HL-60 (cell line): ENCODE measurements around the gene PLXDC2.

Source experiments
- DNase-seq, 2 experiments: peaks; one replicate each; pipeline ENCODE4 v3.0.0-alpha.2; 2010 to 2020; ENCODE audit warnings: low read depth in 1 of 2, low spot score in 1 of 2
- H3K27ac ChIP-seq: fragments of 250-450 bp; sonication (Bioruptor Pico); replicated peaks from 2 replicates; pipeline ENCODE4 v1.5.1; 2020; ENCODE audit warnings: mild to moderate bottlenecking, moderate library complexity
- H3K27me3 ChIP-seq: fragments of 250-450 bp; sonication (Bioruptor Pico); 2 replicates; pipeline ENCODE4 v1.5.1; 2021; ENCODE audit warnings: mild to moderate bottlenecking, moderate library complexity; ENCODE audit not compliant: insufficient read depth, poor library complexity, severe bottlenecking
- H3K4me3 ChIP-seq: replicated peaks from 2 replicates; pipeline ENCODE4 v1.5.1; 2011; ENCODE audit warnings: mild to moderate bottlenecking, control low read depth, low read length; ENCODE audit not compliant: insufficient read depth
- GABPA ChIP-seq: IDR thresholded peaks from 2 replicates; pipeline ENCODE4 v1.6.1; 2012; ENCODE audit warnings: low read depth
- POLR2AphosphoS5 ChIP-seq: IDR thresholded peaks from 2 replicates; pipeline ENCODE4 v1.6.1; 2012; ENCODE audit warnings: low read depth
- SPI1 ChIP-seq: IDR thresholded peaks from 2 replicates; pipeline ENCODE4 v1.6.1; 2012; ENCODE audit warnings: low read depth, mild to moderate bottlenecking, borderline replicate concordance
- TF ChIP-seq, protein P1 (sequence below): IDR thresholded peaks from 2 replicates; pipeline ENCODE4 v1.6.1; 2012; ENCODE audit warnings: low read depth; ENCODE audit not compliant: insufficient replicate concordance
- TF ChIP-seq, protein P2 (sequence below): IDR thresholded peaks from one replicate; pipeline ENCODE4 v1.5.1; 2011; ENCODE audit warnings: low read length, control low read depth, inconsistent platforms; ENCODE audit not compliant: insufficient read depth

PLXDC2 gene

DNA sequence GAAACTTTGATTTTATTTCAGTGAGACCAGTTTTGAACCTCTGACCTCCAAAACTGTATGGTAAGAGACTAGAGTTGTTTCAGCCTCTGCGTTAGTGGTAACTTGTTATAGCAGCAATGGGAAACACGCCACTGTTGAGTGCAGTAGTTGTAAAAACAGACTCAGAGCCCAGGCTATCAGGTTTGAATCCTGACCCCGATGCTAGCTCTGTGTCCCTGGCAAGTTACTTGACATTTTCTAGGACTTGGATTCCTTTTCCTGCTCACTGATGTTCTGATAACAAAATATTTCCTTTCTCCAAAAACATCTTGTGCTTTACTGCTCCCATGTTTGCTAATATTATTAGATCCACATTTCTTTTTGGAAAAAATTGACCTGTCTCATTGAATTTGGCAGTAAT is 131.0 kb downstream of the PLXDC2 start:
- no peak overlapping the region for H3K4me3 ChIP-seq
- no peak for DNase-seq
- no peak overlapping the region for H3K27ac ChIP-seq
- no peaks in the 10 kb centered on the region for H3K27me3 ChIP-seq
- TF ChIP-seq POLR2AphosphoS5, result no peak
- TF ChIP-seq, protein P1, sequence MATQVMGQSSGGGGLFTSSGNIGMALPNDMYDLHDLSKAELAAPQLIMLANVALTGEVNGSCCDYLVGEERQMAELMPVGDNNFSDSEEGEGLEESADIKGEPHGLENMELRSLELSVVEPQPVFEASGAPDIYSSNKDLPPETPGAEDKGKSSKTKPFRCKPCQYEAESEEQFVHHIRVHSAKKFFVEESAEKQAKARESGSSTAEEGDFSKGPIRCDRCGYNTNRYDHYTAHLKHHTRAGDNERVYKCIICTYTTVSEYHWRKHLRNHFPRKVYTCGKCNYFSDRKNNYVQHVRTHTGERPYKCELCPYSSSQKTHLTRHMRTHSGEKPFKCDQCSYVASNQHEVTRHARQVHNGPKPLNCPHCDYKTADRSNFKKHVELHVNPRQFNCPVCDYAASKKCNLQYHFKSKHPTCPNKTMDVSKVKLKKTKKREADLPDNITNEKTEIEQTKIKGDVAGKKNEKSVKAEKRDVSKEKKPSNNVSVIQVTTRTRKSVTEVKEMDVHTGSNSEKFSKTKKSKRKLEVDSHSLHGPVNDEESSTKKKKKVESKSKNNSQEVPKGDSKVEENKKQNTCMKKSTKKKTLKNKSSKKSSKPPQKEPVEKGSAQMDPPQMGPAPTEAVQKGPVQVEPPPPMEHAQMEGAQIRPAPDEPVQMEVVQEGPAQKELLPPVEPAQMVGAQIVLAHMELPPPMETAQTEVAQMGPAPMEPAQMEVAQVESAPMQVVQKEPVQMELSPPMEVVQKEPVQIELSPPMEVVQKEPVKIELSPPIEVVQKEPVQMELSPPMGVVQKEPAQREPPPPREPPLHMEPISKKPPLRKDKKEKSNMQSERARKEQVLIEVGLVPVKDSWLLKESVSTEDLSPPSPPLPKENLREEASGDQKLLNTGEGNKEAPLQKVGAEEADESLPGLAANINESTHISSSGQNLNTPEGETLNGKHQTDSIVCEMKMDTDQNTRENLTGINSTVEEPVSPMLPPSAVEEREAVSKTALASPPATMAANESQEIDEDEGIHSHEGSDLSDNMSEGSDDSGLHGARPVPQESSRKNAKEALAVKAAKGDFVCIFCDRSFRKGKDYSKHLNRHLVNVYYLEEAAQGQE, result no peak
- no peak for TF ChIP-seq GABPA
- TF ChIP-seq SPI1, result no peak
- TF ChIP-seq, protein P2, sequence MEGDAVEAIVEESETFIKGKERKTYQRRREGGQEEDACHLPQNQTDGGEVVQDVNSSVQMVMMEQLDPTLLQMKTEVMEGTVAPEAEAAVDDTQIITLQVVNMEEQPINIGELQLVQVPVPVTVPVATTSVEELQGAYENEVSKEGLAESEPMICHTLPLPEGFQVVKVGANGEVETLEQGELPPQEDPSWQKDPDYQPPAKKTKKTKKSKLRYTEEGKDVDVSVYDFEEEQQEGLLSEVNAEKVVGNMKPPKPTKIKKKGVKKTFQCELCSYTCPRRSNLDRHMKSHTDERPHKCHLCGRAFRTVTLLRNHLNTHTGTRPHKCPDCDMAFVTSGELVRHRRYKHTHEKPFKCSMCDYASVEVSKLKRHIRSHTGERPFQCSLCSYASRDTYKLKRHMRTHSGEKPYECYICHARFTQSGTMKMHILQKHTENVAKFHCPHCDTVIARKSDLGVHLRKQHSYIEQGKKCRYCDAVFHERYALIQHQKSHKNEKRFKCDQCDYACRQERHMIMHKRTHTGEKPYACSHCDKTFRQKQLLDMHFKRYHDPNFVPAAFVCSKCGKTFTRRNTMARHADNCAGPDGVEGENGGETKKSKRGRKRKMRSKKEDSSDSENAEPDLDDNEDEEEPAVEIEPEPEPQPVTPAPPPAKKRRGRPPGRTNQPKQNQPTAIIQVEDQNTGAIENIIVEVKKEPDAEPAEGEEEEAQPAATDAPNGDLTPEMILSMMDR, result no peak

DNA sequence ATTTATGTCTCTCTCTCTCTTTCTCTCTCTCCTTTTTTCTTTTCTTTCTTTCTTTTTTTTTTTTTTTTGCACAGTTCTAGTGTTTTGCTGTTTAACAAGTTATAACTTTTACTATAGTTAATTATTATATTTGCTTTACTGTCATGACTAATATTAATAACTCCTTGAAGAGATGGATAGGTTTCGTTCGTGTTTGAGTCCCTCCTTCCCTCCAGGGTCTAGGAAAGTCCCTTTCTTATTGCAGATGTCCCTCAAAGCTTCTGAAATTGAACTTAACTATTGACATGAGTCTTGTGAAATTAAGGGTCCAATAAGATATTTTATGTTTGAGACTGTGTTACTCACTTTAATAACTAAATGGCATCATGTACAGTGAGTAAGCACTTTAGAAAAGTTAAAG is 131.4 kb downstream of the PLXDC2 start:
- no peak for DNase-seq
- H3K4me3 ChIP-seq, result no peak overlapping the region
- no peaks in the 10 kb centered on the region for H3K27me3 ChIP-seq
- no peak overlapping the region for H3K27ac ChIP-seq
- TF ChIP-seq, protein P2, result no peak
- TF ChIP-seq GABPA, result no peak
- TF ChIP-seq SPI1, result no peak
- TF ChIP-seq, protein P1, result no peak
- TF ChIP-seq POLR2AphosphoS5, result no peak

DNA sequence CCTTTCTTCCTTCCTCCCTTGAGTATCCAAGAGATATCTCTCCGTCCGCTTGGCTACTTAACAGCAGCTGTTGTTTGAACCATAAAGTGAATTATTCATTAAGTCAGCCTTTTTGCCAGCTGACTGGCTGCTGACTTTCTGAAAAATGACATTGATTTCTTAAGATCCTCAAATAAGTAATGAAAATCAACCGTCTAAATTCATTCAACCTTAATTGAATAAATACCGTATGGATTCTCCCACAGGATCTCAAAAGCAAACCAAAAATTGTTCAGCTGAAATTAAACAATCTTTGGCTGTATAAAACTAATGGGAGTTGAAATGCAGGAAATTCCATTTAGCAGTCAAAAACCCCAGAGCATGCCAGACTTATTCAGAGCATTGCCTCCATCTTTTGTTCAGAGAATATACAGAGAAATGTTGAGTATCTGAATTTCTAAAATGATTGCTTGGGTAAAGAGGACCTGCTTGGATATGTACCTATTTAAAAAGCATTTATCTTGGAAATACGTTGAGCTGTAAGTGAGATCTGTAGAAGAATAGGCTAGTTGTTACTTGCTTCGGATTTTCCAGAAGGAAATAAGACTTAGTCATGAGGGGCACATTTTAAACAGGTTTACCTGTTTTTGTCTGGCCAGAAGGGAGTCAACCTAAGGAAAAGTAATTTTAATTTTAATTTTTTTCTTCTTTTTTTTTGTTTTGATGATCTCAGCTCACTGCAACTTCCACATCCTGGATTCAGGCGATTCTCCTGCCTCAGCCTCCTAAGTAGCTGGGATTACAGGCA is 136.2 kb downstream of the PLXDC2 start:
- Histone ChIP-seq H3K27ac (no peak overlapping the region), H3K27me3 (no peaks in the 10 kb centered on the region), H3K4me3 (no peak overlapping the region)
- TF ChIP-seq POLR2AphosphoS5, result no peak
- TF ChIP-seq, protein P2, result no peak
- TF ChIP-seq, protein P1, result no peak
- no peak for TF ChIP-seq GABPA
- no peak for TF ChIP-seq SPI1
- DNase-seq, result no peak
